Raji (cell line): ENCODE results near the gene SLC6A1.

Source experiments
- POLR2A ChIP-seq: IDR thresholded peaks from 2 replicates; pipeline ENCODE4 v1.6.1; 2011; ENCODE audit warnings: low read depth, low read length, control low read depth; ENCODE audit not compliant: insufficient read depth

Gene SLC6A1

GRCh38 chr3:10997196-10997595 is 4.6 kb downstream of the SLC6A1 start:
- TF ChIP-seq POLR2A = no peak

- TF ChIP-seq POLR2A = no peak
Measured at GRCh38 chr3:10998542-10998941, 6.0 kb downstream of the SLC6A1 start.

DNA sequence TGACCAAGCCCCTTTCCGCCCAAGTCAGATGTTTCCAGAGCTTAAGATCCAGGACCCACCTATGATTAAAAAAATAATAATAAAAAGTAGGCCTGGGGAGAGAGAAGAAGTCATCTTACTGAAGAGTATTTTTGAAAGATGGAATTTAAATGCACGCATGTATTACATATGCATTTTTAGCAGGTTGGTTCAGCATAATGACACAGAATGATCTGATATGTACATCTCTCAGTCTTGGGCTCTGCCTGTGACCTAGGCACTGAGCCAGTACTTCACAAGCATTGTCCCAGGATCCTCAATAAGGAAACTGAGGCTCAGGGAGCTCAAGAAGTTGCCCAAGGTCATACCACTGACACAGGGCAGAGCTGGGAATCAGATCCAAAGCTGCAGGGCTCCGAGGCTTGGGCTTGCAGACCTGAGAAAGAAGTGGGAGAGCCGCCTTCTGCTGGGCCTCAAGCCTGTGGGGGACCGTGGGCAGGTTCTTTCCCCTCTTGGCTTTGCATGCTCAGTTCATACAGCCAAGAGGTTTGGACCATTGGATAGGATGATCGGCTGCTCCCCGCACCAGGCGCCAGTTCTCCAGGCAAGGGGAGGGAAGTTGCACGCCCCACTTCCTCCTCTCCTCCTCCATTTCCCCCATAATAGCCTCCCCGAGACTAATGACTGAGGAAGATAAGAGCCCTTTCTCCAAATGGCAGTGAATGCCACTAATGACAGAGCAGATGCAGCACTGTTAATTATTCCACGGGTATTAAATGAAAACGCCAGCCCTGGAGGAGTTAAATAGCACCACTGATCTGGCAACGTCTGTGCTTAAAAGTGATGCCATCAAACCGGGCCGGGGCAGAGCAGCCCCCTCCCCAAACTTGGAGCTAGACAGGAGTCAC is 6.9 kb downstream of the SLC6A1 start:
- no peak for TF ChIP-seq POLR2A

- TF ChIP-seq POLR2A = no peak
Measured at GRCh38 chr3:11000528-11000927, 8.0 kb downstream of the SLC6A1 start.

DNA sequence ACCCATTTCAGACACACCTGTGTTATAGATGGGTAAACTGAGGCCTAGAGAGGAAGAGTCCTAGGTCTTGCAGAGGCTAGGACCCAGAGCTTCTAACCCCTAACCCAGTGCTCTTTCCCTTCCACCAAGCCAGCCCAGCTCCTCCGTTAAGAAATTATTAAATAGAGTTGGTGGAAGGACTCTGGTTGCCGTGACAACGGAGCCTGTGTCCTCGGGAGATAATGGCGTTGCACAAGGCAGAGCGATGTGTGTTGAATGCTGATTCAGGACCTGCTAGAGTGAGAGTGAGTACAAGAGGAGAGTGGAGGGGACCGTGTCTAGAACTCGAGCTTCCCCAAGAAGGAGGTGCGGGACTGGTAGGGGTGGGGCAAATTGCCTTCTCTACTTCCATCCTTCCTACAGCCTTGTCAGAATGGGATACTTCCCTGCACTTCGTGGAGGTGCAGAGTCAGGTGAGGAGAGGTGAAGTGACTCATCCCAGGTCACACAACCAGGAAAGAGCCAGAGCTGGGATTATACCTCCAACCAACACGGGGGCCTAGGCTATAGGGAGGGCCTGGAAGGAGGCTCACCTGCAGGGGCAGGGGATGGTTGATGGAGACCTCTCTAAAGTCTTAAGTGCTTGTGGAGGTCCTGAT is 8.6 kb downstream of the SLC6A1 start:
- no peak for TF ChIP-seq POLR2A

- TF ChIP-seq POLR2A = no peak
Measured at GRCh38 chr3:11001658-11002021, 9.1 kb downstream of the SLC6A1 start.

DNA sequence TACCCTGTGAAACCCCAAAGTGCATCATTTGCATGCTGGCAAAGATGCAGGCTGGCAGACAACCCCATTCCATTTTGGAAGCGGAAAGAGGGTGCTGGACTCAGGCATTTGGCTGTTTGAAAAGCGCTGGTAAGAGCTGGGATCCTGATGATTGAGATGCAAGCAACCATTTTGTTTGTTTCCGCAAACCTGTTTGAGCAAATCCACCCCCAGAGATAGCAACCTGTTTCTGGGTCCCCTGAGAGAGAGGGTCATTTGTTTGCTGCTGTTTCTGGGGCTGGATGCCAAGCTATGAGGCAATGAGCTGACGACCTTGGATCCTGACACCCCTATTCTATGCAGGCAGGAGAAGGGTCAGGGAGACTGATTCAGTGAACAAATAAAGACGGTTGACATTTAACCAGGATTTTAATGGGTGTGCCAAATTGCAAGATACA is 9.8 kb downstream of the SLC6A1 start:
- no peak for TF ChIP-seq POLR2A

- TF ChIP-seq POLR2A = no peak
Measured at GRCh38 chr3:11004563-11004962, 12.0 kb downstream of the SLC6A1 start.

DNA sequence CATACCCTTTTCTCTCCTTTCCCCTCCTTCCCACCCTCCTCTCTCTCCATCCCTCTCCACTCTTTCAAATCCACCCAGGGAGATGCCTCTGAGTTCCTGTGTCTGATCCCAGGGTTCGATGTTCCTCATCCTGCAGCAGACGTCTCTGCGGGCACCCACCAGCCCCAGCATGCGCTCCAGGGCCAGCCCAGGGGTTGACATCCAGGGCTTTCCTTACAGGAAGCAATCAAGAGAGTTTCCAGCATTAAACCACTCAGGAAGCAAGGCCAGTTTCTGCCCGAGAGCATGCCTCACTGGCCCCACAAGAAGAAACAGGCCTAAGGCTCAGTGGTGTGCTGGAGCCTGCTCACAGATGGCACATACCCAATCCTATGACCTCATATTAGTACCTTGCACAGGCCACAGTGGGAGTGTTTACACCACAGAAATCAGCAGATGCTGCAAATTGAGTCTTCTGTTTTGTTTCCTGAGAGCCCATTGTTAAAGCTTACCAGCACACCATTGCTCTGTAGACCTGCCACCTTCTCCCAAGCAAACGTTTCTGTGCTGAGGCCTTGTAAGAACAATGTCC is 13.2 kb downstream of the SLC6A1 start:
- TF ChIP-seq POLR2A = no peak

- TF ChIP-seq POLR2A = no peak
Measured at GRCh38 chr3:11006986-11007933, 14.7 kb downstream of the SLC6A1 start.

- TF ChIP-seq POLR2A = no peak
Measured at GRCh38 chr3:11009898-11010297, 17.4 kb downstream of the SLC6A1 start.

GRCh38 chr3:11010426-11011165 is 18.0 kb downstream of the SLC6A1 start:
- TF ChIP-seq POLR2A = no peak

DNA sequence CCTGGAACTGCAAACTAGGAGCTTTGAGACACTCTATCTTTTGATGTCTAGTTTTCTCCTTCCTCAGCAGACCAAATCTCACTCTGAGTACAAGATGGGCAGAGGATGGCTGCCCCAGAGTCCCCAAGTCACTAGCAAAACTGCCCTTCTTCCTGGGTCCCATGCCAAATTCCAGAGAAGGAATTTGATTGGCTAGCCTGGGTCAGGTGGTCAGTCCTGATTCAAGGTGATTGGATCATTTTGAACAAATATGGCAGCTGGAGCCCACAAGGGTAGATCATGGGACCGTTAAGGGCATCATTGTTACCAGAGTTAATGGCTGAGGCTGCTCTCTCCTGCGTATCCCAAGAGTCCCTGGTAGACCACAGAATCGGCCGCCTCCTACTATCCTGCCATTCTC is 21.7 kb downstream of the SLC6A1 start:
- TF ChIP-seq POLR2A = no peak

DNA sequence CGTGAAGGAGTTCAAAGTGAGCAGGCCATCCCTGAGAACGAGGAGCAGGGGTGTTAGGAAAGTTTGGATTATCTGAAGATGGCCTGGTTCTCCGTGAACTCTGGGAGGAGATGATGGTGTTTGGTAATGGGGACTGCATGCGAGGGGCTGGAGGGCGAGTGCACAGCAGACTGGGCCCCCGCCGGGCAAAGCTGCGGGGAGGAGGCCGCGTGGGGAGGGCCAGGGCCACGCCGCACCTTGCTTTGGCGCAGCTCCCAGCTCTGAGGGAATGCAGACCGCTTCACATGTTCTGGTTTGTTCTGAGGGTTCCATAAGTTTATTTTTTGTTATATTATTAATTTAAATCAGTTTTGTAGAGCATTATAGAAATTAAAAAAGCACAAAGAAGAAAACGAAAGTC is 22.2 kb downstream of the SLC6A1 start:
- no peak for TF ChIP-seq POLR2A
